SKM-1 treated with dmso at 0.1 percent for 144 hours (cell line): Measurements from ENCODE around the gene GALNT7.

Source experiments
- DNase-seq: peaks from one replicate; lab custom pipeline; 2025; ENCODE audit not compliant: unreplicated experiment; lab: John Stamatoyannopoulos, UW

The GALNT7 gene

GRCh38 chr4:173334085-173334890, 165.7 kb downstream of the GALNT7 start, which contains the start of gene HMGB2:
Gene HMGB2 (minus strand): TSS chr4:173334358. CDS start chr4:173333649, 709 bp downstream.
- DNase-seq, result peak; percentile 100

DNA sequence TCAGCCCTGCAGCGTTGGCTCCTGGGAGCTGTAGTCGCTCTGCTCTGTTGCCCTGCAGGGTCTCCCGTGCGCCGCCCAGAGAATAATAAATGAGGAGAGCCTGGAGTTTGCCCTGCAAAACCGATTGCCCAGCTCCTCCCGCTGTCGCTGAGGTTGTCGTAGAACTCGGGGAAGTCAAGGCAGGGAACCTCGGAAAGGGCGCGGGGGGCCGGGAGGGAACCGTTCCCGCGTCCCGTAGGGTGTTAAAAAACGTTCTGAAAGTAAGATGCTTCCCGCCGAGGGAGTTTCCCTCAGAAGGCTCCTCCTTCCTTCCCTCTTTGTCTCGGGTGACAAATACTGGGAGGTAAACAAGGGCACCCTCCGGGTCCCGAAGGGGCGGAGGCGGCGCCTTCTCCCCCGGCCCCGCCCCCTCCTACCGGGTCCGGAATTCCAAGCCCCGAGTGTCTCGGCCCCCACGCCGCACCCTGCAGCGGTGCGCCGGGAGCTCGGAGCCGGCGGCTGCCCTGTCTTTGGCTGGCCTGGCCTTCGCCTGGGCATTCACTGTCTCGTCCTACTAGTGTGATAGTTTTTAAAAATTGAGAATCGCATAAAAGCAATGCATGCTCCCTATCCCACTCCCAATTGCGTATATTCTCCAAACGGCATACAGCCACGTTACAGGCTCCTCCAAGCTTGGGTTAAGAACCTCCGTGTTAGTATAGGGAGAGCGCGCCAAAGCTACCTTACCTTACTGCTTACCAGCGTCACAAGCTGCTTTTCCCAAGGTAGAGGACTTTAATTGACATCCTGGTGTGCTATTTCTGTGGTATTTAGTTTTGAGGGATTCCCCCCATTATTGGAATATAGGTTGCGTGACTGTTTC, 166.5 kb downstream of the GALNT7 start:
- DNase-seq, result peak; percentile 68

- DNase-seq, result no peak
Observed at GRCh38 chr4:173337463-173337862, 168.9 kb downstream of the GALNT7 start.

DNA sequence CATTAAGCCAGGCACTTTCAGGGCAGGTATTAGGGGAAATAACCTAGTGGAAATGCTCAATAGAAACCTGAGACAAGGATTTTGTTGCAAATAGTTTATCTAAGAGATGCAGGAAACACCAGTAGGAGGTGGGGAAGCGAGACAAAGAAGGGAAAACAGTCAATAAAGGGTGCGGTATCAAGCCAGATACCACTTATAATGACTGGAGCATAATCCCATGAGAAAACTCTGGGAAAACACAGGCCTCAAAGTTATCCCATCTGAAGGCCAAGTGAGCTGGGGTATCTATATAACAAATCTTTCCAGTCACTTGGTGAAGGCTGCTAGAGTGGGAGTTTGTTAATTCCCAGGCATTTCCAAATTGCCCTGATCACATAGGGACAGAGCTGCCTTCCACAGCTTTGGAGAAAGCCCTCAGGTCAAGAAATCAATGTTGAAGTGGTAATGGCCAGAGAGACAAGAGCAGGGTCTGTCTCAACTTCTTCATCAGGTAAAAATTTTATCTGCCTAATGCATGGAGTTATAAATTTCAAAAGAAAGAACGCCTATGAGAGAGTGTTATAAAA, 175.3 kb downstream of the GALNT7 start:
- DNase-seq, result no peak

DNA sequence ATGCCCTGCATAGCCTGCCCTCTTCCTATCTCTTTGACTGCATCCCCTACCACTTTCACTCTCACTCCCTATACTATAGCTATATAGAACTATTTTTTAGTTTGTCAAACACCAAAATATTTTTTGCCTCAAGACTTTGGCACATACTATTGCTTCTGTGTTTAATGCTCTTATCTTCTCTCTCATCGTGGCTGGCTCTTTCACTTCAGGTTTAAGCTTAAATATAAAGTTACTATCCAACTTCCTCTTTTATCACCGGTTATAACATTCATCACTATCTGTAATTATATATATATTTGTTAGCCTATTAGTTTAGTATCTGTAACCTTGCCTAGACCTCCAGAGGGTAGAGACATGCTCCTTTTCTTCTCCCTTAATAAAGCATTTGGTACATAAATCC, 177.0 kb downstream of the GALNT7 start:
- DNase-seq, result no peak

- DNase-seq, result no peak
Observed at GRCh38 chr4:173346074-173346473, 177.5 kb downstream of the GALNT7 start.

- DNase-seq, result no peak
Observed at GRCh38 chr4:173347467-173347866, 178.9 kb downstream of the GALNT7 start.

GRCh38 chr4:173357939-173358338, 189.3 kb downstream of the GALNT7 start:
- no peak for DNase-seq

GRCh38 chr4:173360587-173361221, 192.1 kb downstream of the GALNT7 start:
- peak; percentile 2 for DNase-seq

DNA sequence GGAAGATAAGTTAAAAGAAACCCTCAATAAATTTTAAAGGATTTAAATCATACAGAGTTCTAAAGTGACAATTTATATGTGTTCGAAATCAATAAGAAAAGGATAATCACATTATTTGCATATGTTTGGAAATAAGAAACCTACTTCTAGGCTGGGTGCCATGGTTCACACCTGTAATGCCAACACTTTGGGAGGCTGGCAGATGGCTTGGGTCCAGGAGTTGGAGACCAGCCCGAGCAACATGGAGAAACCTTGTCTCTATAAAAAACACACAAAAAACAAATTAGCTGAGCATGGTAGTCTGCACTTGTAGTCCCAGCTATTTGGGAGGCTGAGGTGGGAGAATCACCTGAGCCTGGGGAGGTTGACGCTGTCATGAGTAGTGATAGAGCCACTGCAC, 194.1 kb downstream of the GALNT7 start:
- DNase-seq, result no peak

- DNase-seq, result no peak
Observed at GRCh38 chr4:173365359-173365996, 196.9 kb downstream of the GALNT7 start.

- no peak for DNase-seq
Observed at GRCh38 chr4:173367285-173367684, 198.7 kb downstream of the GALNT7 start.

GRCh38 chr4:173367946-173368345, 199.3 kb downstream of the GALNT7 start:
- DNase-seq, result no peak

DNA sequence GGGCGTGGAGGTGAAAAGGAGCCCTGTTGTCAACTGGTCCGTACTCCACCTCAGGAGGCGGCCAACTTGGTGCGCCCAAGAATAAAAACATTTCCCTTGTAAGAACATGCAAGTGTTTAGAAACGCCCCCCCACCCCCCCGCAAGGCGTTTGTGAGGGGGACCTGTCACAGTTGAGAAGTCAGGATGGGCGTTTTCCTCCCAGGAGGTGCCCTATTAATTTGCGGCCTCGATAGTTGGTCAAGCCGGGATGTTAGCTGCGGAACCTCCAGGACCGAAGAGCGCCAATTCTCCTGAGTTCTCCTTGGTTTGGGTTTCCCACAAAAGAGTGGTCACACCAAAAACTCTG, 201.5 kb downstream of the GALNT7 start:
- peak; percentile 52 for DNase-seq

GRCh38 chr4:173370477-173371291, 202.1 kb downstream of the GALNT7 start, which contains the start of gene SAP30:
Gene SAP30 (plus strand): TSS chr4:173370954. CDS start chr4:173371183, 229 bp downstream.
- peak; percentile 98 for DNase-seq

DNA sequence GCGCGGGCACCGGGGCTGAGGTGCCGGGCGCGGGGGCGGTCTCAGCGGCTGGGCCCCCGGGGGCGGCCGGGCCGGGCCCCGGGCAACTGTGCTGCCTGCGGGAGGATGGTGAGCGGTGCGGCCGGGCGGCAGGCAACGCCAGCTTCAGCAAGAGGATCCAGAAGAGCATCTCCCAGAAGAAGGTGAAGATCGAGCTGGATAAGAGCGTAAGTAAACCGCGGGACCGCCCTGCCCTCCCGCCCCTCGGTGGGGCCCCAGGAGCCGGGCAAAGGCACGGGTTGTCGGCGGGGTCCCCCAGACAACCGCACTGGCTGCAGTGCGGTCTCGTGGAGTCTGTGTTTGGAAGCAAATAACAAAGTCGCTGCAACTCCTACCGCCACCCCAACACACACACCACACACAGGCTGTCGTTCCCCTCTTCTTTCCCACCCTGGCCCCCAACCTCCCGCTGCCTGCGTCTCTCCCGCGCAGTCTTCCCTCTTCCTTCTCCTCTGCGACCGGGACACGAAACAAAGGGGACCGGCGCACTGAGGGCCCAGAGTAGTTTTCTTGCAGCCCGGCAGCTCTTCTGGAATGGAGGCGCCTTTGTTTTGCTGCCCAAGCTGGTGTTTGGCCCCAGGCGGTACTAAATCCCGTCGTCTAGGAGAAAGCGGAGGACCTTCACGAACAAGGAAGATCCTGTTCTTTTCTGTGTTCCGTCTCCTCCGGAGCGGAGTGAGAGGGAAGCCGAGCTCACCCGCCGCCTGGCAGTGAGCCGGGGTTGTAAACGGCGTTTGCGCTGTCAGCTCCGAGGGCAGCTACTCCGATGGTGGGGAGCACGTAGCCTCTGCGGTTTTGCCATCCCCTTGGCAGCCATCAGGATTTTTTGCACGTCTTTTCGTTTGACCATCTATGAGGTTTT, 202.9 kb downstream of the GALNT7 start:
- DNase-seq, result peak; percentile 4
